Measurements from ENCODE around the gene NLRC5.
"Not testable (repeated sequence)": the region's sequence is repeated elsewhere in the genome, so short reads cannot be mapped to it uniquely, and the experiment has no call there.

Gene NLRC5

GRCh38 chr16:56980792-56981724 lies 8.3 kb upstream of the NLRC5 start:
- DNase-seq (ENCODE audit: low read depth, low spot score) = no peak

DNA sequence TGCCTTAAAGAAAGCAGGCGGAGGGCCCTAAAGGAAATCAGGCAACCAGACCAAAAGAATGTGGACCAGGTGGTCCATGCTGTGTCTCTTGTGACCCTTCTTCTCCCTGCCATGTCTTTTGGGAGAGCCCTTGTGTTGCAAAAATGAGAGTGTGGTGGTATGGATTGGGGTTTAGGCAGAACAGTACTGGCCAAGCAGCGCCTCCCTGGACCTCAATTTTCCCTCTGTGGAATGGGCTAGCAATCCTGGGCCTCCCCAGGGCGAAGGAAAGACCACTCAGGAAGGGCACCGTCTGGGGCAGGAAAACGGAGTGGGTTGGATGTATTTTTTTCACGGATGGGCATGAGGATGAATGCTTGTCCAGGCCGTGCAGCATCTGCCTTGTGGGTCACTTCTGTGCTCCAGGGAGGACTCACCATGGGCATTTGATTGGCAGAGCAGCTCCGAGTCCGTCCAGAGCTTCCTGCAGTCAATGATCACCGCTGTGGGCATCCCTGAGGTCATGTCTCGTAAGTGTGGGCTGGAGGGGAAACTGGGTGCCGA lies 7.6 kb upstream of the NLRC5 start:
- DNase-seq (ENCODE audit: low read depth, low spot score) = no peak

- no peak for DNase-seq (ENCODE audit: low read depth, low spot score)
Observed at GRCh38 chr16:56982695-56983094, 6.7 kb upstream of the NLRC5 start.

GRCh38 chr16:56983211-56983751 lies 6.1 kb upstream of the NLRC5 start:
- no peak for DNase-seq (ENCODE audit: low read depth, low spot score)

- no peak for DNase-seq (ENCODE audit: low read depth, low spot score)
Observed at GRCh38 chr16:56984639-56985038, 4.7 kb upstream of the NLRC5 start.

GRCh38 chr16:56985288-56985961 lies 3.9 kb upstream of the NLRC5 start:
- peak; percentile 34 for DNase-seq (ENCODE audit: low read depth, low spot score)

GRCh38 chr16:56985962-56986360 lies 3.4 kb upstream of the NLRC5 start:
- DNase-seq (ENCODE audit: low read depth, low spot score) = no peak

- DNase-seq (ENCODE audit: low read depth, low spot score) = no peak
Observed at GRCh38 chr16:56986361-56986760, 3.0 kb upstream of the NLRC5 start.

- not testable (repeated sequence) for DNase-seq (ENCODE audit: low read depth, low spot score)
Observed at GRCh38 chr16:56986908-56987307, 2.4 kb upstream of the NLRC5 start.

DNA sequence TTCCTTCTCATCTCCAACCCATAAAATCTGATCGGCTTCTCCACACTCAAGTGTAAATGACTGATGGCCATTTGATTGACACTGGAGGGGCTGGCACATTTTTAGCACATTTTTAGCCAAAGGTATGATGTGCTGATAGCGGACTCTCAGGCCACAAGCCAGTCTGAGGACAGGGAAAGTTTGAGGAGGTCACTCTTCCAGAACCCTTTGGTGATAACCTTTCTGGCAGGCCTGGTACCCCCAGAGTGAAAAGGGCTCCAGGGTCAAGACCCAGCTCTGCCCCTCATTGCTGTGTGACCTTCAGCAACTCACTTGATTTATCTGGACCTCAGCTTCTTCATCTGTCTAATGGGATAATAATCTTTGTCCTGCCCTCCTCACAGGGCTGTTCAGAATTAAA lies 1.7 kb upstream of the NLRC5 start:
- no peak for DNase-seq (ENCODE audit: low read depth, low spot score)

DNA sequence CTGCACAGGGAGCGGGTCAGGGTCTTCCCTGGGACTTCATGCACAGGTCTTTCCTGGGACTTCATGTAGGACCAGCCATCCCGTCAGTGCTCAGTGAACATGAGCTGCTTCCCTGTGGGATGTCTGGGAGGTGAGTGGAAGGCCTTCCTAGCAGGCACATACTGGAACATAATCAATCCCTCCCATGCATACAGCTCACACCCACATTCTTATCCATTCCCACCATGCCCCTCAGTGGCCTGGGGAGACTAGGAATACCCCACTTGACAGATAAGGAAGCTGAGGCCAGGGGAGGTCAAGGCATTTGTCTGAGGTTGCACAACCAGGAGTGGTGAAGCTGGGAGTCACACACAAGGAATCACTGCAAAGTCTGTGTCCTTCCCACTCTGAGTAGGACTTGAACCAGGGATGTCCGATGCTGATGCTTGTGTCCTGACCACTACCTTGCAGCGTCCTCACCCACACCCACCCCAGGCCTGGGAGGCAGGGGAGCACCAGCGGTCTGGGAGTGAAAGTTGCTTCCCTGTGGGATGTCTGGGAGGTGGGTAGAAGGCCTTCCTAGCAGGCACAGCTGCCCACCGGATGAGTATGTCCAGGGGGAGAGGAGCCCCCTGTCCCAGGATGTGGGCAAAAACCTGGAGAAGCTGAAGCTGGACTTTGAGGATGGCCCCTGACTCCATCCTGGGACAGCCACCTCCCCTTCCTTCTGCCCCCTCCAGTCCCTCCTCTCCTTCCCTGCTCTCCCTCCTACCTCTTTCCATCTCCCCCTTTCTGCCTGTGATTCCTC lies 1.0 kb upstream of the NLRC5 start:
- DNase-seq (ENCODE audit: low read depth, low spot score) = no peak

DNA sequence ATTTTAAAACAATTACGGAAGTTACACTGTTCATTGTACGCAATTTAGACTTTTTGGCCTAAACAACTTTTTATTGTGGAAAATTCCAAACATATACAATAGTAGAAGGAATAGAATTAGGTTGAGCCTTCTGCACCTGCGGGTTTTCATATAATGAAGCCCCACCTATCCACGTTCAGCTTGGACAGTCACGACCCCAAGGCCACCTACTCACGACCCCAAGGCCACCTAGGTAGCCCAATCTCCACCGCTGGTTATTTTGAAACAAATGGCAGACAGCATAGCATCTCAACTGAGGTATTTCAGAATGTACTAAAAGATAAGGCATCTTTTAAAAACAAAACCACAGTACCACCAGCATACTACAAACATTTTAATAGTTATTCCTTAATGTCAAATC lies 631 bp downstream of the NLRC5 start:
- no peak for DNase-seq (ENCODE audit: low read depth, low spot score)

DNA sequence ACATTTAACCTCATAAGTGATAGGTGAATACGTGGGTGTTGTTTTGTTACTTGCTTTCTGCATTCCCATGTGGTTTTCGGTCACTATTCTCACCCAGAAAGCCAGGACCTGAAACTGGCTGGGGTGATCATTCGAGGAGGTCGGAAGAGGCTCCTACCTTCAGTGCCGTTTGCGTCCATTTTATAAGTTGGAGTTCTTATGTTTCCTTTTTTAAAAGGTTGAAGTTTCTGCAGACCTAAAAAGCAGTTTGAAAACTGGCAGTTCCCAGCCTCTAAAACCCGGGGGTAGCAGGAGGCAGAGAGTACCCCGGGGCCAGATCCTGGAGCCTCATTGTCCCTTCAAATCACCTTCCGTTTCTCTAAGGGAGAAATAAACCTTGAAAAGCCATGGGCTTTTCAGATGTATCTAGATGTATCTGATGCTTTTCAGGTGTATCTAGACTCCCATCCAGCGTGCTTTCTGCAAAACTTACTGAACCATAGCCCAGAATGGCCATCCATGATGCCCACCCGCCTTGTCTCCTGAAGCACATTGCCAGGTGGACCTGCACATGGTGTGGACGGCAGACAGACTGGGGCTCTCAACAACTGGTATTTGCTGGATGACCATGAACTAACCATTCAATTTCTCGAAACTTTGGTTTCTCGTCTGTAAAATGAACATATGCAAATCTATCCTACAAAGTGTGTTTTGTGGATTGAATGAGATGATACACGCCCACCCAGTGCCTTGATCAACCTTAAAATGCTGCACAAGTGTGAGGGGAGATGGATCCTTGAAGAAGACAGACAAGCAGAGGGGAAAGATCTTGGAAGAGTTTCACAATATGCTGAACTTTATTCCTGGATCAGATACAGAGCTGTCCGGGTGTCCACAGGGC lies 1.3 kb downstream of the NLRC5 start:
- no peak for DNase-seq (ENCODE audit: low read depth, low spot score)

- not testable (repeated sequence) for DNase-seq (ENCODE audit: low read depth, low spot score)
Observed at GRCh38 chr16:56992431-56992830, 3.1 kb downstream of the NLRC5 start.

GRCh38 chr16:56993204-56993603 lies 3.8 kb downstream of the NLRC5 start:
- DNase-seq (ENCODE audit: low read depth, low spot score) = no peak

DNA sequence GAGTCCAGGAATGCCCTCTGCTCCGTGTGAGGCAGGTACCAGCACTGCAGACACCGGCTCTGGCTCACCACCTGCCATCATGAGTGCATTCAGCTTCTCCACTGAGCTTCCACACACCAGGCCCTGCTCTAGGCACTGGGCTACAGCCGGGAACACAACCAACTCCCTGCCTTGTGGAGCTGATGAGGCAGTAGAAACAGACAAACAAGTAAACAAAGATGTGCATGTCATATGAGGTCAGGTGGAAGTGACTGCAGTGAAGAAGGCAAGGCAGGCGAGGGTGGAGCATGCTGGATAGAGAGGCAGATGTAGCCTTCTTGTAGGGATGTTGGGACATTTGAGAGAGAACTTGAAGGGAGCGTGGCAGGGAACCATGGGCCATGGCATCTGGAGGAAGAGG lies 5.0 kb downstream of the NLRC5 start:
- DNase-seq (ENCODE audit: low read depth, low spot score) = no peak

DNA sequence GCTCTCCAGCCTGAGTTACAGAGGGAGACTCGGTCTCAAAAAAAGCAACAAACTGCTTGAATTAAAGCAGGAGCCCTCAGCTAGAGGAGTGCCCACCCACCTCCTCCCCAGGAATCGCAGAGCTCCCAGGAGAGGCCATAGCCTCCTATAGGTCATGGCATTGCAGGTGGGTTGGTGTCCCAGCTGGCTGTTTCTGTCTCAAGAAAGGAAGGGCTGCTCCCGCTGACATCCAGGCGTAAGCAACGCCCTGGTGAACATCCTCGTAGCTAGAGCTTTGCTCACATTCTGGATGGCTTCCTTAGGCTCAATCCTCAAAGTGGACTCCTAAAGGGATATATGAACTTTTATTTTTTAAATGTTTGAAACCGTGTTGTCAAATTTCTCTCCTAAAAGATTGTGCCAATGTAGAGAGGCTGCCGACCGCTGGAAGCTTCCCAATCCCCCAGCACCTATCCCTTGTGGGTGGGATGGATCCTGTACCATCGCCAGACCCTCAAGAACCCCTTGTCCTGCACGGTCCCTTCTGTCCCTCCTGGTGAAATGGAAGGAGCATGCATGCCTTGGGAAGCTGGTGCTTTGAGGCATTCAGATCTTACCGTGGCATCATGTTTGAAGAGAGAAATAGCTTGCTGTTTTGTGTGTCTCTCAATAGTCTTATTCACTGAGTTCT lies 5.9 kb downstream of the NLRC5 start:
- no peak for DNase-seq (ENCODE audit: low read depth, low spot score)

DNA sequence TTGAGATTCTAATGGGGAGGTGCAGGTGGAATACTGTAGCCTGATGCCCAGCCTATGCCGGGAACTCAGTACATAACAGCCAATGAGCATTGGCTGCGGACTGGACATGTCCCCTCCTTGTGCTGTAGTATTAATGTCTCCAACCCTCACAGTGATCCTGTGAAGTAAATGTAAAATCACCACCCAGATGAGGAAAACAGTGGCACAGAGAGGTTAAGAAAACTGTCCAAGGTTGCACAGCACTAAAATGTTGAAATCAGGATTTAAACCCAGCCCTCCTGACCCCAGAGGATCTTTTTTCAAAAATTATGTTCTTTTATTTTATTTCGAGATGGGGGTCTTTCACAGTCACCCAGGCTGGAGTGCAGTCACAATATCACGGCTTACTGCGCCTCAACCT lies 7.9 kb downstream of the NLRC5 start:
- DNase-seq (ENCODE audit: low read depth, low spot score) = no peak

- no peak for DNase-seq (ENCODE audit: low read depth, low spot score)
Observed at GRCh38 chr16:56997931-56998330, 8.6 kb downstream of the NLRC5 start.

GRCh38 chr16:56998352-56998751 lies 9.0 kb downstream of the NLRC5 start:
- no peak for DNase-seq (ENCODE audit: low read depth, low spot score)

All from ELF-1 (cell line).